Esophagus muscularis mucosa (tissue), 4 donors: ENCODE measurements around the gene CLINT1.

ENCODE experiments used
- CTCF ChIP-seq, 3 experiments: fragments of 200-600 bp in 2 of 3; fragments of 450-650 bp in 1 of 3; sonication (generic) in 2 of 3; IDR thresholded peaks; one replicate each; pipeline ENCODE4 v1.5.1; 2017 to 2019; ENCODE audit warnings: antibody characterized with exemption in 3 of 3, mild to moderate bottlenecking in 2 of 3, moderate library complexity in 1 of 3
- EP300 ChIP-seq: sonication (generic); formaldehyde crosslinking; IDR thresholded peaks from one replicate; pipeline ENCODE4 v1.6.1; 2017; ENCODE audit warnings: antibody characterized with exemption
- POLR2A ChIP-seq: fragments of 450-650 bp; IDR thresholded peaks from one replicate; pipeline ENCODE4 v1.6.1; 2017; ENCODE audit warnings: antibody characterized with exemption, moderate library complexity, mild to moderate bottlenecking, low read depth
- POLR2AphosphoS5 ChIP-seq, 2 donors: sonication (generic); formaldehyde crosslinking; IDR thresholded peaks; one replicate each; pipeline ENCODE4 v1.6.1; 2017; ENCODE audit warnings: antibody characterized with exemption in 2 of 2

GRCh38 chr5:157808043-157808442 is 50.9 kb downstream of the CLINT1 start:
- TF ChIP-seq CTCF (IDR thresholded peaks at IDR 0.05) (no peak), EP300 (no peak), POLR2A (no peak), POLR2AphosphoS5 (IDR thresholded peaks at IDR 0.05) (no peak)
